GM18498 (cell line): ENCODE results near the gene UTP25.
"Not testable (repeated sequence)": the region's sequence is repeated elsewhere in the genome, so short reads cannot be mapped to it uniquely, and the experiment has no call there.

Experiments used
- ATAC-seq: cut with Tn5 transposase; IDR thresholded peaks from one replicate; pipeline ENCODE4 v1.9.1; 2021; ENCODE audit warnings: mild to moderate bottlenecking, moderate library complexity; ENCODE audit not compliant: unreplicated experiment

The UTP25 gene

DNA sequence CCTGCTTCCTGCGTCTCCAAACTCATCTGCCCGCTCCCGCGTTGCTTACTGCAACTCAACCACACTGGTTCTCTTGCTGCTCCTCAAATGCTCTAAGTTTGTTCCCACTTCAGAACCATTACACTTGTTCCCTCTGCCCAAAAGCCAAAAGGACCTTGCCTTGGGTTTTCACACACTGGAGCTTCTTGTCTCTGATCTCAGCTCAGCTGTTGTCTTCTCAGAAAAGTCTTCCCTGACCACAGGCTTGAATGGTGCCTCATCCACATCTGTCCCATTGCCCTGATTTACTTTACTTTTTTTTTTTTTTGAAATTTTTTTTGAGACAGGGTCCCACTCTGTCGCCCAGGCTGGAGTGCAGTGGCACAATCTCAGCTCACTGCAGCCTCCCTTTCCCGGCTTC lies 66.0 kb downstream of the UTP25 start:
- ATAC-seq: no peak

DNA sequence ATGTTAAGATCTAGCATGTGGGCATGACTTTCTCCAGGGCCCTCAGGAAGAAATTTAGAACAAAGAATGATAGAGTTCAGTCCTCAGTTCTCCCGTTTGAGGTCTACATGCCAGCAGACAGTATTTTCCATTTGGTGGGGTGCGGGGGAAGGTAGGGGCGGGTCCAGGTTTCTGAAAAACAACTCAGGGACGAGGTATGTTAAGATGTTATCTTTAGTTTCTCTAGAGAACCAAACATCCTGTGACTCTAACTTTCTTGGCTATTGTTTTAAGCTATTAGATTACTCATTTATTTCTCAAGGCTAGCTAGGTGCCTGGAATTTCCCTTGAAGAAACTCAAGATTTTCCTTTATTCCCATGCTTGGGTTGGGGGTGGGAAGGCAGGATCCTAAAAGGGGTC lies 67.9 kb downstream of the UTP25 start:
- ATAC-seq: no peak

- no peak for ATAC-seq
Measured at GRCh38 chr1:209896346-209896745, 68.6 kb downstream of the UTP25 start.

GRCh38 chr1:209898271-209898670 lies 70.5 kb downstream of the UTP25 start:
- ATAC-seq: not testable (repeated sequence)

DNA sequence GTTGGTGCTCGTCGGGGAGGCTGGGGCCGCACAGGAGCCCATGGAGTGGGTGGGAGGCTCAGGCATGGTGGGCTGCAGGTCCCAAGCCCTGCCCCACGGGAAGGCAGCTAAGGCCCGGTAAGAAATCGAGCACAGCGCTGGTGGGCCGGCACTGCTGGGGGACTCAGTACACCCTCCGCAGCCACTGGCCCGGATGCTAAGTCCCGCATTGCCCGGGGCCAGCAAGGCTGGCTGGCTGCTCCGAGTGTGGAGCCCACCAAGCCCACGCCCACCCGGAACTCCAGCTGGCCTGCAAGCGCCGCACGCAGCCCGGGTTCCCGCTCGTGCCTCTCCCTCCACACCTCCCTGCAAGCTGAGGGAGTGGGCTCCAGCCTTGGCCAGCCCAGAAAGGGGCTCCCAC lies 71.1 kb downstream of the UTP25 start:
- ATAC-seq: not testable (repeated sequence)

DNA sequence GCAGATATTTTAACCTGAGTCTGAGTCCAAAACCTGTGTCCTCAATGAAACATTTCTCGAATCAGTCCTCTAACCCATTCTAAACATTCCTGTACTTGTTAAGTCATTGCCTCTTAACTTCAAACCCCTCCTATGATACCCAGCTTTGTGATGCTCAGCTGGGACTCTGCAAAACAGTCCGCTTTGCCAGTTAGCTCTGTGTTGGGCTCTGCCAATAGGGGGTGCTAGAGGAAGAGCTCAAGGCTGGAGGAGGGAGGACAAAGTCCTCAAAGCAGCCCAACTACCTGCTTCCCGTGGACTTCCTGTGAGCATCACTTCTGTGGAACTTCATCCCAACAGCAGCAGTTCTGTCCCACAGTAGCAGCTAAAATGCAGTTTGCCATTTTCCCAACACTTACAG lies 72.2 kb downstream of the UTP25 start:
- ATAC-seq: no peak

DNA sequence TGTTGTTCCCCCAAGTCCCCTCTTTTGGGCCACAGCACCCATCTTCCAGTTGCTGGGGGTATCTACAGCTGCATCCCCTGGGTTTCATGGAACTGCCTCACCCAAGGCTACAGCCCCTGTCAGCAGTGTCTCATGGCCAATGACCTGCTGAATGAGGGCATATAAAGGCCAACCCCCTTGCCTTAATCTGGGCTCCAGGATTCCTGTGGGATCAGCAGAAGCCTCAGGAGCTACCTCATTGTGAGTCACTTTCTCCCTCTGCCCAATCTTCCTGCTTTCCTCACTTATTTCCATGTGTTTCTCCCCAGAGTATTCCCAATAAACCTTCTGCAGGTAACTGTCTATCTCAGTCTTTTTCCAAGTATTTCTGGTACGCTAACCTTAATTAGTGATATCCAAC lies 73.0 kb downstream of the UTP25 start:
- ATAC-seq: no peak

- ATAC-seq: no peak
Measured at GRCh38 chr1:209901211-209901610, 73.4 kb downstream of the UTP25 start.

GRCh38 chr1:209904774-209905173 lies 77.0 kb downstream of the UTP25 start:
- not testable (repeated sequence) for ATAC-seq
